Upper lobe of right lung (tissue), 1 donor: ENCODE results near the gene COL6A2. TPM values are rescaled to one million over a fixed set of nuclear protein-coding genes. Genes with fewer than 3 reads are reported as not detected.

ENCODE experiments used
- ATAC-seq: fragments of 200-7000 bp; cut with Tn5 transposase; one replicate; pipeline ENCODE4 v1.9.1; 2020; ENCODE audit warnings: mild to moderate bottlenecking, moderate library complexity
- DNase-seq: peaks from one replicate; pipeline ENCODE4 v3.0.0-alpha.2; 2020
- H3K27ac ChIP-seq: fragments of 200-600 bp; one replicate; pipeline ENCODE4 v1.8.0; 2022
- H3K27me3 ChIP-seq: fragments of 200-600 bp; one replicate; pipeline ENCODE4 v1.8.0; 2022; ENCODE audit warnings: mild to moderate bottlenecking
- H3K36me3 ChIP-seq: fragments of 200-600 bp; one replicate; pipeline ENCODE4 v1.8.0; 2022
- H3K4me1 ChIP-seq: fragments of 200-600 bp; one replicate; pipeline ENCODE4 v1.8.0; 2022
- H3K4me3 ChIP-seq: fragments of 200-600 bp; one replicate; pipeline ENCODE4 v1.8.0; 2022; ENCODE audit warnings: mild to moderate bottlenecking
- H3K9me3 ChIP-seq: fragments of 200-600 bp; one replicate; pipeline ENCODE4 v1.8.0; 2022
- intact Hi-C: fragments of 100-400 bp; cut with DNase I; formaldehyde crosslinking; loops from one replicate; pipeline ENCODE4 v1.11.0; 2022
- total RNA-seq: library from RNA; stranded (reverse); fragmentation: NEBNext Ultra II Directional; extraction: Animal tissue kit (Norgen Biotek cat#: 25700); gene quantifications from one replicate; pipeline ENCODE4 v1.2.1, GENCODE V29; 2021
- TF ChIP-seq, protein P1 (sequence below): fragments of 200-600 bp; IDR thresholded peaks from one replicate; pipeline ENCODE4 v1.8.0; 2022; ENCODE audit warnings: antibody characterized with exemption
- donor health status: DM: no; HTN: yes; CAD: no; lungs with severe emphysema.

COL6A2 gene
- total RNA-seq, 1 donor from 2014 or later, result 269 TPM

DNA sequence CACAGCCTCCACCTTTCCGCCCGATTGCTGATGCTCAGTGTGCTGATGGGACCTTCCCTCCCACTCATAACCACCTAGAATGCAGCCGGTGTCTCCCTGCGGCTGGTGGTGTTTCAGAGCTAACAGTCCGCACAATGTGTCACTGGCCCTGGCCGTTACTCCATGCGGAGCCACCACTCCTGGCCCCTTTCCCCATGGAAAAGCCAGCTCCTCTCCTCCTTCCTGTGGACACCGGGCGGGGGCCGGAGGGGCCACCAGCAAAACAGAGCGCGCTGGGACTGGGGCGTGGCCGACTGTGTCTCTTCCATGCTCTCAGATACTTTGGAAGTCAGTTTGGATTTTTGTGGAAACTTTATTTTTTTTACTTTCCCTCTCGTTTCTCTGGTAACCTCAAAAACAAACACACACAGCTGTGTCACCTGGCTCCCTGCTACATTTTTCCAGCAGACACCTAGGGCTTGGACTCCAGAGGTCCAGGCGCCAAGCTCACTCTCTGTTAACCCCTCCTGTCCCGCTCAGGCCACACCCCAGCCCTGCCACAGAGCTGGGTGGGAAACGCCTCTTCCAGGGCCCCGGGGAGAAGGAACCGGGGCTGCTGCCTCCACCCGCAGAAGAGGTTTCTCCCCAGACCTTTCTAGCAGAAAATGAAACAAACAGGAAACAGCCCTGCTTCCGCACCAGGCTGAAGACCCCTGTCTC, 32.5 kb upstream of the COL6A2 start:
- Histone ChIP-seq H3K9me3 (no peaks in the 10 kb centered on the region), H3K27ac (peak overlapping the region; percentile 75), H3K4me1 (peaks cover 24% of the 10 kb centered on the region), H3K4me3 (no peak overlapping the region), H3K36me3 (no peaks in the 10 kb centered on the region), H3K27me3 (peaks cover 8% of the 10 kb centered on the region)
- TF ChIP-seq, protein P1, sequence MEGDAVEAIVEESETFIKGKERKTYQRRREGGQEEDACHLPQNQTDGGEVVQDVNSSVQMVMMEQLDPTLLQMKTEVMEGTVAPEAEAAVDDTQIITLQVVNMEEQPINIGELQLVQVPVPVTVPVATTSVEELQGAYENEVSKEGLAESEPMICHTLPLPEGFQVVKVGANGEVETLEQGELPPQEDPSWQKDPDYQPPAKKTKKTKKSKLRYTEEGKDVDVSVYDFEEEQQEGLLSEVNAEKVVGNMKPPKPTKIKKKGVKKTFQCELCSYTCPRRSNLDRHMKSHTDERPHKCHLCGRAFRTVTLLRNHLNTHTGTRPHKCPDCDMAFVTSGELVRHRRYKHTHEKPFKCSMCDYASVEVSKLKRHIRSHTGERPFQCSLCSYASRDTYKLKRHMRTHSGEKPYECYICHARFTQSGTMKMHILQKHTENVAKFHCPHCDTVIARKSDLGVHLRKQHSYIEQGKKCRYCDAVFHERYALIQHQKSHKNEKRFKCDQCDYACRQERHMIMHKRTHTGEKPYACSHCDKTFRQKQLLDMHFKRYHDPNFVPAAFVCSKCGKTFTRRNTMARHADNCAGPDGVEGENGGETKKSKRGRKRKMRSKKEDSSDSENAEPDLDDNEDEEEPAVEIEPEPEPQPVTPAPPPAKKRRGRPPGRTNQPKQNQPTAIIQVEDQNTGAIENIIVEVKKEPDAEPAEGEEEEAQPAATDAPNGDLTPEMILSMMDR, result no peak
- DNase-seq, result peak; percentile 60
- ATAC-seq, result no peak
- intact Hi-C loops, result no loop called here

DNA sequence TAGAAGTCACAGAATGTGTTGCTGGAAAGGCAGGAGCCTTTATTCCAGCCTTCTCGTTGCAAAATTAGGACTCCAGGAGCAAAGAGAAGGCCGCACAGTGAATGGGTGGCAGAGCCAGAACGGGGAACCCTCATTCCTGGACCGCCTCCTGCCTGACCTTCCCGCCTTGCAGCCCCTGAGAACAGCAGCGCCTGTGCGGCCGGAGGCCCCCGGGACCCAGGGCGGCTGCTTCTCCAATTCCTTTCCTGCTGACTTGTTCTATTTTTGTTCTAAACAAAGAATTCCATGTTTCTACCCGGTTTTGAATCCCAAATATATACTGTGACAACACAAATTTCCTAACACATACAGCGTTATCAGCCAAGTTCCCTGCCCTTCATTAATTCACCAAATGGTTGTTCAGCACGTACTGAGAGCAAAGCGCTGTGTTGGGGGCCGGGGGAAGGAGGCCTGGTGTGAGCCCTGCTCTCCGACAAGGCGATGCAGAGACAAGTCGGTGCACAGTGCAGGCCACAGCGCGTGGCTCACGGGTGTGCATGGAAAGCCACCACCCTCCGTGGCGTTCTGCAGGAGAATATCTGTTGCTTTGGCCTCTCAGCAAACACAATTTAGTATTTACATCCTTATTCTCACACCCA, 31.9 kb upstream of the COL6A2 start:
- Histone ChIP-seq H3K36me3 (no peaks in the 10 kb centered on the region), H3K4me3 (no peak overlapping the region), H3K27ac (peak overlapping the region; percentile 75), H3K27me3 (peaks cover 8% of the 10 kb centered on the region), H3K9me3 (no peaks in the 10 kb centered on the region), H3K4me1 (peaks cover 22% of the 10 kb centered on the region)
- intact Hi-C loops, result no loop called here
- no peak for ATAC-seq
- TF ChIP-seq, protein P1, result no peak
- DNase-seq, result no peak

GRCh38 chr21:46066591-46067331, 31.2 kb upstream of the COL6A2 start:
- peak; percentile 46 for ATAC-seq
- peak; percentile 63 for DNase-seq
- peaks cover 8% of the 10 kb centered on the region for H3K27me3 ChIP-seq

DNA sequence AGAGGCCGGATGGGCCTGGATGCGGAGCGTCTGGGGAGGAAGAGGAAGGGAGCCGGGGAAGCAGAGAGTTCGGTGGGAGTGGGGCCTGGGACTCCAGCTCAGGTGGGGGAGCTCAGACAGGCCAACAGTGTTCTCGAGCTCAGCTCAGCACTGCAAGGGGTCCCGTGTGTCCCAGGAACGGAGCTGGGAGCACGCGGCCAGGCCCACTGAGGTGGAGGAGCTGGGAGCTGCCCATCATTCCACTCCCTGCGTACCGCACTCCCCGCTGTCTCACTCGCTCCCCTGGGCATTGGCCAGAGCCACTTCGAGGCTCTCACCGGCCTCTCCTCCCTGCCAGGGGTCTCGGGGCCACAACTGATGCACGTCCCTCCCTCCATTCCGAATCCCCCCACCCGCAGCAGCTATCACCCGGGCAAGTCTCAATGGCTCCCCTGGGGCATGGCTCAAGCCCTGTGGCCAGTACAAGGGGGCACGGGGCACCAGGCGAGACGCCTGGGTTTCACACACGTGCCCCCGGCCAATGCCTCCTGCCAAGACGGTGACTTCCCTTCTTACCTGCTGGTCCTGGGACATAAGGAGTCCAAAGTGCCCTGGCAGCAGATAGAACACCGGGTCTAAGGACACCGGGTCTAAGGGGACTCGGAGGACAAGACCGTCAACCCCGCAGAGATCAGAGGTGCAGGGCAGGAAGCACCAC, 30.3 kb upstream of the COL6A2 start:
- no peaks in the 10 kb centered on the region for H3K9me3 ChIP-seq
- intact Hi-C loops, result no loop called here
- no peak overlapping the region for H3K4me3 ChIP-seq
- peaks cover 22% of the 10 kb centered on the region for H3K4me1 ChIP-seq
- TF ChIP-seq, protein P1, result no peak
- H3K27me3 ChIP-seq, result peaks cover 8% of the 10 kb centered on the region
- no peaks in the 10 kb centered on the region for H3K36me3 ChIP-seq
- ATAC-seq (no peak), DNase-seq (peak; percentile 57)
- peak overlapping the region; percentile 73 for H3K27ac ChIP-seq

More at GRCh38 chr21:46066591-46067331, 31.2 kb upstream of the COL6A2 start:
- Histone ChIP-seq H3K4me1 (peaks cover 22% of the 10 kb centered on the region), H3K9me3 (no peaks in the 10 kb centered on the region), H3K36me3 (no peaks in the 10 kb centered on the region), H3K27ac (peak overlapping the region; percentile 75), H3K4me3 (no peak overlapping the region)
- TF ChIP-seq, protein P1, result no peak
- intact Hi-C loops, result no loop called here

DNA sequence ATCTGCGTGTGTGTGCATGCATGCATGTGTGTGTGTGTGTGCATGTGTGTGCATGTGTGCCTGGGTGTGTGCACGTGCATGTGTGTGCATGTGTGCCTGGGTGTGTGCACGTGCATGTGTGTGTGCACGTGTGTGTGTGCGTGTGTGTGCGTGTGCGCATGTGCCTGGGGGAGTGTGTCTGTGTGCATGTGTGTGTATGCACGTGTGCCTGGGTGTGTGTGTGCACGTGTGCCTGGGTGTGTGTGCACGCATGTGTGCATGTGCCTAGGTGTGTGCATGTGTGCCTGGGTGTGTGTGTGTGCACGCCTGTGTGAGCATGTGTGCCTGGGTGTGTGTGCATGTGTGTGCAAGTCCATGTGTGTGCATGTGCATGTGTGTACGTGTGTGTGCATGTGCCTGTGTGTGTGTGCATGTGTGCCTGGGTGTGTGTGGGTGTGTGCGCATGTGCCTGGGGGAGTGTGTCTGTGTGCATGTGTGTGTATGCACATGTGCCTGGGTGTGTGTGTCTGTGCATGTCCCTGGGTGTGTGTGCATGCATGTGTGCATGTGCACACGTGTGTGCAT, 29.3 kb upstream of the COL6A2 start:
- DNase-seq, result no peak
- Histone ChIP-seq H3K27me3 (peaks cover 8% of the 10 kb centered on the region), H3K9me3 (no peaks in the 10 kb centered on the region), H3K36me3 (no peaks in the 10 kb centered on the region), H3K27ac (no peak overlapping the region), H3K4me1 (peaks cover 22% of the 10 kb centered on the region), H3K4me3 (no peak overlapping the region)
- intact Hi-C loops, result no loop called here
- ATAC-seq, result no peak
- TF ChIP-seq, protein P1, result no peak
